Activated T-cell treated with anti-CD3 and anti-CD28 coated beads, Interleukin-2, amount 50 U/mL, for 72 hours (primary cell): ENCODE measurements around the gene SIPA1L3. TPM values are rescaled to one million over a fixed set of nuclear protein-coding genes. Genes with fewer than 3 reads are reported as not detected.

Source experiments
- ATAC-seq, 2 donors: fragments of 150-1000 bp; cut with Tn5 transposase; replicated peaks in 1 of 2; 2 replicates each; pipeline ENCODE4 v1.10.0; 2021; ENCODE audit warnings: moderate library complexity in 2 of 2, mild to moderate bottlenecking in 1 of 2
- DNase-seq, 2 donors: peaks; one replicate each; pipeline ENCODE4 v3.0.0; 2021 to 2022; ENCODE audit warnings: mixed read lengths in 1 of 2
- H3K27ac Mint-ChIP-seq: one replicate; pipeline ENCODE4 v1.8.0; 2022; ENCODE audit warnings: mild to moderate bottlenecking, moderate library complexity, mixed read lengths
- H3K27me3 Mint-ChIP-seq: one replicate; pipeline ENCODE4 v1.8.0; 2022; ENCODE audit warnings: low read depth, mixed read lengths
- H3K36me3 Mint-ChIP-seq, 2 donors: one replicate each; pipeline ENCODE4 v1.8.0; 2022; ENCODE audit warnings: mixed read lengths in 2 of 2, mild to moderate bottlenecking in 1 of 2; ENCODE audit not compliant: insufficient read depth in 2 of 2
- H3K4me1 Mint-ChIP-seq: one replicate; pipeline ENCODE4 v1.8.0; 2022; ENCODE audit warnings: low read depth, mixed read lengths
- H3K4me3 Mint-ChIP-seq, 2 donors: one replicate each; pipeline ENCODE4 v1.8.0; 2022; ENCODE audit warnings: mild to moderate bottlenecking in 2 of 2, mixed read lengths in 2 of 2, moderate library complexity in 2 of 2
- H3K9me3 Mint-ChIP-seq, 2 donors: one replicate each; pipeline ENCODE4 v1.8.0; 2022; ENCODE audit warnings: mixed read lengths in 2 of 2
- total RNA-seq, 2 donors: library from RNA; stranded (reverse); gene quantifications; one replicate each; pipeline ENCODE4 v1.2.3, GENCODE V29; 2022

Gene SIPA1L3
- total RNA-seq, 2 donors from 2014 or later, result 12.8 TPM

GRCh38 chr19:37977992-37978391, 71.0 kb downstream of the SIPA1L3 start:
- peaks cover 0 to 2% of the 10 kb centered on the region in 2 donors for H3K9me3 Mint-ChIP-seq
- H3K27me3 Mint-ChIP-seq, result no peaks in the 10 kb centered on the region
- no peak overlapping the region for H3K27ac Mint-ChIP-seq
- H3K4me1 Mint-ChIP-seq, result peaks cover 4% of the 10 kb centered on the region
- H3K36me3 Mint-ChIP-seq, result peaks cover 0 to 5% of the 10 kb centered on the region in 2 donors
- DNase-seq, result no peak
- ATAC-seq, result no peak
- H3K4me3 Mint-ChIP-seq, result no peak overlapping the region

GRCh38 chr19:37979547-37980082, 72.6 kb downstream of the SIPA1L3 start:
- no peak for ATAC-seq
- Mint-ChIP-seq H3K27me3 (no peaks in the 10 kb centered on the region), H3K4me3 (no peak overlapping the region), H3K4me1 (no peaks in the 10 kb centered on the region), H3K27ac (no peak overlapping the region), H3K36me3 (peaks cover 0 to 2% of the 10 kb centered on the region in 2 donors), H3K9me3 (peaks cover 0 to 2% of the 10 kb centered on the region in 2 donors)
- no peak for DNase-seq

- Mint-ChIP-seq H3K9me3 (peaks cover 0 to 2% of the 10 kb centered on the region in 2 donors), H3K4me1 (peaks cover 6% of the 10 kb centered on the region), H3K36me3 (peaks cover 0 to 2% of the 10 kb centered on the region in 2 donors), H3K4me3 (no peak overlapping the region), H3K27ac (no peak overlapping the region), H3K27me3 (no peaks in the 10 kb centered on the region)
- DNase-seq, result no peak
- ATAC-seq, result no peak
Measured at GRCh38 chr19:37980419-37981170, 73.6 kb downstream of the SIPA1L3 start.

GRCh38 chr19:37981785-37982475, 74.9 kb downstream of the SIPA1L3 start:
- Mint-ChIP-seq H3K9me3 (no peaks in the 10 kb centered on the region), H3K27me3 (no peaks in the 10 kb centered on the region), H3K4me1 (peaks cover 17% of the 10 kb centered on the region), H3K4me3 (no peak overlapping the region), H3K36me3 (no peaks in the 10 kb centered on the region), H3K27ac (no peak overlapping the region)
- DNase-seq (no peak), ATAC-seq (no peak)

GRCh38 chr19:37982655-37983054, 75.6 kb downstream of the SIPA1L3 start:
- H3K9me3 Mint-ChIP-seq, result no peaks in the 10 kb centered on the region
- ATAC-seq (no peak), DNase-seq (no peak)
- H3K4me1 Mint-ChIP-seq, result peaks cover 17% of the 10 kb centered on the region
- H3K27ac Mint-ChIP-seq, result no peak overlapping the region
- H3K36me3 Mint-ChIP-seq, result no peaks in the 10 kb centered on the region
- H3K27me3 Mint-ChIP-seq, result no peaks in the 10 kb centered on the region
- no peak overlapping the region for H3K4me3 Mint-ChIP-seq

- H3K9me3 Mint-ChIP-seq, result no peaks in the 10 kb centered on the region
- DNase-seq (no peak), ATAC-seq (no peak)
- H3K4me1 Mint-ChIP-seq, result peaks cover 17% of the 10 kb centered on the region
- no peak overlapping the region for H3K27ac Mint-ChIP-seq
- no peak overlapping the region for H3K4me3 Mint-ChIP-seq
- H3K36me3 Mint-ChIP-seq, result no peaks in the 10 kb centered on the region
- H3K27me3 Mint-ChIP-seq, result no peaks in the 10 kb centered on the region
Measured at GRCh38 chr19:37983153-37983552, 76.1 kb downstream of the SIPA1L3 start.

- H3K4me3 Mint-ChIP-seq, result no peak overlapping the region
- no peaks in the 10 kb centered on the region for H3K36me3 Mint-ChIP-seq
- H3K4me1 Mint-ChIP-seq, result peaks cover 17% of the 10 kb centered on the region
- H3K27me3 Mint-ChIP-seq, result no peaks in the 10 kb centered on the region
- ATAC-seq (no peak), DNase-seq (no peak)
- H3K27ac Mint-ChIP-seq, result no peak overlapping the region
- no peaks in the 10 kb centered on the region for H3K9me3 Mint-ChIP-seq
Measured at GRCh38 chr19:37983916-37984315, 76.9 kb downstream of the SIPA1L3 start.

- Mint-ChIP-seq H3K36me3 (no peaks in the 10 kb centered on the region), H3K9me3 (no peaks in the 10 kb centered on the region), H3K27ac (no peak overlapping the region), H3K4me1 (peaks cover 17% of the 10 kb centered on the region), H3K27me3 (no peaks in the 10 kb centered on the region), H3K4me3 (no peak overlapping the region)
- ATAC-seq (no peak), DNase-seq (no peak)
Measured at GRCh38 chr19:37986048-37986750, 79.2 kb downstream of the SIPA1L3 start.

GRCh38 chr19:37987356-37988332, 80.6 kb downstream of the SIPA1L3 start:
- Mint-ChIP-seq H3K4me3 (no peak overlapping the region), H3K27ac (no peak overlapping the region), H3K27me3 (no peaks in the 10 kb centered on the region)

GRCh38 chr19:37988758-37989635, 82.0 kb downstream of the SIPA1L3 start:
- H3K27ac Mint-ChIP-seq, result no peak overlapping the region
- ATAC-seq (no peak), DNase-seq (no peak)
- no peak overlapping the region for H3K4me3 Mint-ChIP-seq
- no peaks in the 10 kb centered on the region for H3K36me3 Mint-ChIP-seq
- peaks cover 17% of the 10 kb centered on the region for H3K4me1 Mint-ChIP-seq
- no peaks in the 10 kb centered on the region for H3K27me3 Mint-ChIP-seq
- no peaks in the 10 kb centered on the region for H3K9me3 Mint-ChIP-seq

More at GRCh38 chr19:37987356-37988332, 80.6 kb downstream of the SIPA1L3 start:
- no peak for DNase-seq
- no peak for ATAC-seq
- H3K4me1 Mint-ChIP-seq, result peaks cover 17% of the 10 kb centered on the region
- H3K9me3 Mint-ChIP-seq, result no peaks in the 10 kb centered on the region
- H3K36me3 Mint-ChIP-seq, result no peaks in the 10 kb centered on the region

GRCh38 chr19:37989855-37990254, 82.8 kb downstream of the SIPA1L3 start:
- peaks cover 17% of the 10 kb centered on the region for H3K4me1 Mint-ChIP-seq
- no peak overlapping the region for H3K27ac Mint-ChIP-seq
- DNase-seq, result no peak
- H3K27me3 Mint-ChIP-seq, result no peaks in the 10 kb centered on the region
- H3K9me3 Mint-ChIP-seq, result no peaks in the 10 kb centered on the region
- ATAC-seq, result no peak
- H3K4me3 Mint-ChIP-seq, result no peak overlapping the region
- H3K36me3 Mint-ChIP-seq, result no peaks in the 10 kb centered on the region
